HG03045 (cell line): ENCODE data around the gene PADI2.

Experiments used
- ATAC-seq: cut with Tn5 transposase; IDR thresholded peaks from one replicate; pipeline ENCODE4 v1.9.1; 2021; ENCODE audit warnings: mild to moderate bottlenecking, moderate library complexity; ENCODE audit not compliant: unreplicated experiment

Gene PADI2

DNA sequence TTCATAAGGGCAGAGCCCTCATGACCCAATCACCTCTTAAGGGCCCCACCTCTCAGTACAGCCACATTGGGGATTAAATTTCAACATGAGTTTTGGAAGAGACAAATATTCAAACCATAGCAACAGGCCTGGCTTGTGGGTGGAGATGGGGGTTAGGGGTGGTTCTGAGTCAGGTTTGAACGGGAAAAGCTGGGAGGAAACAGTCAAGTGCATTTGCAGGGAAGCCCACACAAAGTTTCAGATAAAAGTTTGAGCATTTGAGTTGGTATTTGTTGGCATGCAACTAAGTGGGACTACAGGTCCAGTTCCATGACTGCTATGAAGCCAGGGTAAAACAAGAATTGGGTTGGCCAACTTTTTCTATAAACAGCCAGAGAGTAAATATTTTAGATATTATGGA, 21.0 kb upstream of the PADI2 start:
- ATAC-seq = no peak

DNA sequence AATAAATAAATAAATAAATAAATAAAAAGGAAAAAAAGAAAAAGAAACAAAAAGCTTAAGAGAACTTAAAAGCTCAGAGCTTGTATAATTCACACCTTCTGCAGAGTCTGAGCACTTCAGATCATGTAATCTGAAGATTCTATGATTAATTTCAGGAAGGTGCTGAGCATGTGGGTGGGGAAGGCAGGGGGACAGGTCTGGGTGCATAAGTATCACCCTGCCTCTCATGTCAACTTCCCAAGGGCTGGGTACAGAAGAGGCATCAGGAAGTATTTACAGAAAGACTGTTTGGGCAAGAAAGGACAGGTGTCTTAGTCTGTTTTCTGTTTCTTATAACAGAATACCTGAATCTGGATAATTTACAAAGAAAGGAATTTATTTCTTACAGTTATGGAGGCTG, 20.4 kb upstream of the PADI2 start:
- no peak for ATAC-seq

DNA sequence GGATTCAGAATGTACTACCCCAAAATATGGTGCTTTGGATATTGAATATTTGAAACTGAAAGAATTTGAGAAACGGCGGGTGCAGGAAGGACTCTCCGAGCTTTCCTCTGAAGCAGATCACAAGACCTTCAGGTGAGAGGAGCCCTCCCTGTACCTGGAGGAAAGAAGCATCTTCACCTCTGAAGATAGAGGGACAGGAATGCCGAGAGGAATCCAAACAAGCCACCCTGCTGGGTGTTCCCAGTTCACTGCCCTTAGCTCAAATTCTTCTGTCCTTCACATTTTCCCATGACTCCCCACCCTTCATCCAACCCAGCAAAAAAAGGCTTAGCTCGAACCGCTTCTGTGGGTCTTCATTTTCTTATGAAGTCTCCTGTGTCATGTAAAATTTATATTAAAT, 18.2 kb upstream of the PADI2 start:
- ATAC-seq = no peak

DNA sequence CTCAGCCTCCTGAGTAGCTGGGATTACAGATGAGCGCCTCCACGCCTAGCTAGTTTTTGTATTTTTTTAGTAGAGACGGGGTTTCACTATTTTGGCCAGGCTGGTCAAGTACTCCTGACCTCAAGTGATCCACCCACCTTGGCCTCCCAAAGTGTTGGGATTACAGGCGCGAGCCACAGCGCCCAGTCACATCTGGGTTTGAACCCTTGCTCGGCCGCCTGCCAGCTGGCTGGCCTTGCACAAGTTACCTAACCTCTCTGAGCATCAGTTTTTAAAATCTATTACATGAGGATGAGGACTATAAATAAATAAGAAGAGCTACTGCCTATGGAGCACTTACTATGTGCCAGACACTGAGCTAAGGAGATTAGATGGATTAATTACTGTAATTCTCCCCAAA, 17.7 kb upstream of the PADI2 start:
- ATAC-seq = no peak

DNA sequence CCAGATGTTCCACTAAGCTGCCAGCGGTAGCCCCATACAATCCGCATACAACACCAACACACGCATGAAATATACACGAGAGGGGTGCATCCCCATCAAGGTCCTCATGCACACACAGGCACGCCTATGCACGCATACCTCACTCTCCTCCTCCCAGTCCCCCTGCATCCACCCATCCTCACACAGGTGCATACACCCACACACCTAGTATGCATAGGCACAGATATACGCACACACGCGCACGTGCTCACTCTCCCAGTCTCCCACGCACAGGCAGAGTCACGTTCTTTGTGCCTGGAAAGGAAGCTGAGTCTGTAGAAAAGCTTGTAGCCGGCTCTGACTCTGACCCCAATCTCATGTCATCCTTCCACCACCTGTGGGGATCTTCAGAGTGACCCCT, 16.9 kb upstream of the PADI2 start:
- ATAC-seq = no peak

DNA sequence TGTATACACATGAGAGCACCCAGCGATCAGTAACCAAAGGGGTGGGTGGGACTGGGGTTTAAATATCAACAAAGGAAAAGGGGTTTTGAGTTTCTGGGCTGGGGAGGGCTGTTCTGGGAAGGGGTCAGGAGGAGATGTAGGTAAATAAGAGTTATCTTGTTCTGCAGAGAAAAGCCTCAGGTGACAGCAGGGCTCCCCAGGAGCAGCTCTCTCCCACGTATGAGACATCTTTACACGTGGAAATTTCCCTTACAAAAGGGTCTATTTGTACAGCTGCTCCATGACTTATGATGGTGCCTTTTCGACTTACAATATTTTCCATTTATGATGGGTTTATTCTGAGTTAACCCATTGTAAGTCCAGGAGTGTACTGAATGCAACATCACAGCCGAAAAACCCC, 16.3 kb upstream of the PADI2 start:
- no peak for ATAC-seq

DNA sequence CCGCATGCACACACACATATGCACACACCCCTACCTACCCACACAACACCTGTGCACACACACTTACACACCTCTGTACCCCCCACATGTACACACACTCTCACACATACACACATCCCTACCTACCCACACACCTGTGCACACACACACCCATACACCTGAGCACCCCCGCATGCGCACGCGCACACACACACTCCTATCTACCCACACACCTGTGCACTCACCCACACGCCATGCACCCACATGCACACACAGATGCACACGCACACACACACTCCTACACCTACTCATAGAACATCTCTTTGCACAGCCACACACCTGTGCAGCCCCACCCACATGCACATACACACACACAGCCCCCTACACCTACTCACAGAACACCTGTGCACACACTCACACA, 15.5 kb upstream of the PADI2 start:
- no peak for ATAC-seq

DNA sequence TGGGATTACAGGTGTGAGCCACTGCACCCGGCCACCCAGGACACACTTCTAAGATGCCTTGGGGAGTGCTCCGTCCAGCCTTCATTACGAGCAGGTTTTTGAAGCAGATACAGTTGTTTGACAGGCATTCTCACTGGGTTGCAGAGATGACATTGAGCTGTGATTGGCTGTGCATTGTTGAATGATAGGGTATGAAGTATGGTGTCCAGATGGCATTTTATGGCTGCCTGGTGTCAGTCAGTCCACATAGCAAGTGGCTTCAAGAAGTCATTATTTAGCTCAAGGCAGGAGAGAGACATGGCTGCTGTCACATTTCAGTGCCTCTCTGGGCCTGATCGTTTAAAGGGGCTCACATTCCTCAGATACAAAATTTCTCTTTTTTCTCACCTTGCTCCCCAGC, 14.8 kb upstream of the PADI2 start:
- no peak for ATAC-seq

DNA sequence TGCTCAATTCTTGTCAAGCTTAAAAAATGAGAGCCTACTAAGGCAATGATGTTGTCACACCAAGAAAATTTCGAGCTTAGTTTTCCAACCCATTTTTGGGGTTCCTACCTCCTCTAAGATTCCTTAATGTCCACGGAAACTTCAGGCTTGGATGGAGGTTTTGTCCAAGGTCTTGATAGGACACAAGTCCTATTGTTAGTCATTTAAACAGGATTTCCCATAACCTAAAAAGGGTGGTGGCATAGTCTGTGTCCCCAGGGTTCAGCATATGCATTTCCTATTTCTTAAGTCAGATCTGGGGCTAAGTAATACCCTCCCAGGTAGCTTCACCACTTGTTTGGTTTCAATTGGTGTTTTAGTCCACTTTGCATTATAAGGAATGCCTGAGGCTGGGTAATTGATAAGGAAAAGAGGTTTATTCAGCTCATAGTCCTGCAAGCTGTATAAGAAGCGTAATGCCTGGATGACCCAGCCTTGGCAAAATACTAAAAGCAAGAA, 10.9 kb upstream of the PADI2 start:
- ATAC-seq = no peak

DNA sequence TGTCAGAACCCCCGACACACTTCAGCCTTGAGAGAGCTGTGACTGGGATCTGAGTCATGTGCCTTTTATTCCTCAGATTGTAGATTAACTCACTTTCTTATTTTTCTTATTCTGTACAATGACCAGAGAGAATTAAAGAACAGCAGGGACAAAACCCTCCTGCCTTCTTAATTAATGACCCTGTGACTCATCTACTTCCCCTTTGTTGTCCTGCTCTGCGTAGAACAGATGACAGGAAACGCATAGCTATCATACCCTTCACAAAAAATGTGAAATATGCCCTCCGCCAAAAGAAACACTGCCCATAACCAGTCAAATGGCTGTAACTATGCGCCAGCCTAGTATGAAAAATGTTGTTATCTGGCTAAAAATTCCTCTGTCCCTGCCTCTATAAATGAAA, 9.1 kb upstream of the PADI2 start:
- ATAC-seq = no peak

DNA sequence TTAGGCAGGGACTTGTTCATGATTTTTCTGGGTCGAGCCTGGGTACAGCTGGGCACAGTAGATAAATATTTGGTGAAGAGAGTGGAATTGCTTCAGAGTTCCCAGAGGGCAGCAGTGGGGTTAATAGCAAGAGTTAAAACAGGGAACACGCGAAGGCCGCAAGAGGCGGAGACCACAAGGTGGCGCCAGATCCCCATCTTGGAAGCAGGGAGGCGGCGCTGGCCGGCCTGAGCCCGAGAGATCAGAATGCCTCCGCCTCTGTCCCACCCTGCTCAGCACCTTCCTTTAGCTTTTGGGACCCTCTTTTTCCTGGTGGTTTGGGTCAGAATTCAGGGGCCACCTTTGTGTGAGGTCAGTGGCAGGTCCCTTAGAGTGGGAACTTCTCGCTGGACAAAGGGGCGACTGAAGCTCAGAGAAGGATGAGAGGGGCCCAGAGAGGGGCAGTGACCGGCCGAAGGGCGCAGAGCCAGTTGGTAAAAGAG, 6.5 kb upstream of the PADI2 start:
- ATAC-seq = no peak

DNA sequence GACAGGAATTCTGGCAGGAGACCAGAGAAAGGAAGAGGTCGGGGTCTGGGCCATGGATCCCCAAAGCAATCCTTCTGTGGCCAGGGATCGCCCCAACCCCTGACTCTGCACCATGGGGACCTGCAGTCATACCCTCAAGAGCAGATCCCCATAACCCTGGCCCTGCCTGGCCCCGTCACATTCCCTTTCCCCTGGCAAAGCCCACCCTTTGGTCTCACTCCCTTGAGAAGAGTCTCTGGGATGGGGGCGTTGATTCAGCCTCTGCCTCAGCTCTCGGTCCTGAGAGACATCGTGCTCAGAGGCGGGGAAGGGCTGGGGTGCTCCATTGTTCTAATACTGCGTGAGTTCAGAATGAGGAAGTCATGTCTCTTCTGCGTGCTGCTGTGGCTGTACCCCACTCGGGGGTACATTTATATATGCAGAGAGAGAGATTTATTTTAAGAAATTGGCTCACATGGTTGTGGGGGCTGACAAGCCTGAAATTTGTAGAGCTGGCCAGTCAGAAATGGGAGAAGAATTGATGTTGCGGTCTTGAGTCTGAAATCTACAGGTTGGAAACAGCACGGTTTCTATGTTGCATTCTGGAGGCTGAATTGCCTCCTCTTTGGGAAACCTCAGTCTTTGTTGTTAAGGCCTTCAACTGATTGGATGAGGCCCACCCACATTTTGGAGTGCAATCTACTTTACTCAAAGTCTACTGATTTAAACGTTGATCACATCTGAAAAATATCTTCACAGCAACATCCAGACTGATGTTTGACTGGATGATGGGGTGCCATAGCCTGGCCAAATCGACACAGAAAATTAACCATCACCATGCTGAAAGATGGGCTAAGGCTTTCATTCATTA, 4.2 kb upstream of the PADI2 start:
- no peak for ATAC-seq

DNA sequence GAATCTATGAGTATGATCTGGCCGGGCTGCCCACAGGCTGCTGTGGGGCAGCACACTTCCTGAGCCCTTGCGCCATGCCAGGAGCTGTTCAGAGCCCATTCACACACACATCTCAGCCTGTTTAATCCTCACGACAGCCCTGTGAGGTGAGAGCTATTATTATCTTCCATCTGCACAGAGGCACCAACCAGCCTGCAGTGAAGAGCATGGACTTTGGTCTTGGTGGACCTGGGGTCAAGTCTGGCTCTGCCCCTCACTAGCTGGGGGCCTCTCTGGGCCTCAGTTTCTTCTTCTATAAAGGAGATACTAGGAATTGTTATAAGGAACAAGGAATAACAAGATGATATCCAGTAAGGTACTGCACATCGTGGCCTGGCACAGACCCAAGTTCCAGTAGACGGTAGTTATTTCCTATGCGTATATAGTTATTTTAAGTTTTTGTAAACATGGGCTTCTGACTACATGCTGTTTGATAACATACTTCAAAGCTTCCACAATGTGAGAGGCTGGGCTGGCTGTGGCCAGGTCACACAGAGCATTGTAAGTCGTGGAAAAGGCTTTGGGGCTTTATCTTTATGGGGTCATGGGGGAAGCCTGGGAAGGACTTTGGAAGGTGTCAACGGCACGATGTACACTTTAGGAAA, 3.4 kb upstream of the PADI2 start:
- ATAC-seq = no peak

DNA sequence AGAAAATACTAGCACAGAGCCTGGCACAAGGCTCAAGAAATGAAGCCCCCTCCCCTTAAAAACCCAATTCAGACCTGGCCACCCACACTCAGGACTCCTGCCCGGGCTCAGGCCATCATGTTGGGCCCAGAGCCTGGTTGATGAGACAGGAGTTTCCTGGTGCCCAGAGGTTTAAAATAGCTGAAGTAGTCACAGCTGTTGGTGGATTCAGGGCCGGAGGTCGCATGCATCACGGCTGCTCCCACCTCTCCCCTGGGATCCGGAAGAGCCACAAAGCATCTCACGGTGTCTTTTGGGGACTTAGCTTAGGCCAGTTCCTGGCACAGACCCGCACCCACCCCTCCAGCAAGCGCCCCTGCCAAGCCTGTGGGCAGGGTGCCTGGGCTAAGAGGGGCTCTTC, 2.6 kb upstream of the PADI2 start:
- ATAC-seq = no peak

DNA sequence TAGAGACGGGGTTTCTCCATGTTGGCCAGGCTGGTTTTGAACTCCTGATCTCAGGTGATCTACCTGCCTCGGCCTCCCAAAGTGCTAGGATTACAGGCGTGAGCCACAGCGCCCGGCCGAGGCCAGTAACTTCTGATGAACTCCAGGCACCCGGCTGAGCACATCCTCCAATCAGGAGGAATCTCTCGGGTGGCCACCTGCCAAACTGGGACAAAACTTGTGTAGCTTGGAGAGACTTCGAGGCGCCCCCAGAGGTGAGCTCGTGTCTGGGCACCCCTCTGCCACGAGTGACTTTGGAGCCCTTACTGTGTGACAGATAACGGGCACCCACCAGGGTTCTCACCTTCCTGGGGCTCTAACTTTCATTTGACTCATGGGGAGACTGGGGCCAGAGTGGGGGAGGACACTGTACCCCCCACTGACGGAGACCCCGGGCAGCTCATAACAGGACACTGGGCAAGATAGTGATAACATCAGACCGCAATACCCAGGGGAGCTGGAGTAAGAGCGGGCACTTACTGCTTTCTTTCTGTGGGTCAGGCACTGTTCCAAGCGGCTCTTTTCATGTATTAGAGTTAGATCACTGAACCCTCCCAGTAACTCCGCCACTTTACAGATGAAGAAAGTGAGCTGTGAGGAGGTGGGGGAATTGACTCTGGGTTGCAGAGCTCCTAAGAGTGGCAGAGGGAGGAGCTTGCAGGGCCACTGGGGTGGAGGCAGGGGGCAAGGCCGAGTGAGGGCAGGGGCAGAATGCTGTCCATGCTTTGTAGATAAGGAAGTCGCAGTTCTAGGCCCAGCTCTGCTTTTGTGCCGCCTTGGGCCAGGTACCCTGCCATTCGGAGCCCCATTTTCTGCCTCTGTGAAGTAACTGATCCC, 1.9 kb upstream of the PADI2 start:
- no peak for ATAC-seq

DNA sequence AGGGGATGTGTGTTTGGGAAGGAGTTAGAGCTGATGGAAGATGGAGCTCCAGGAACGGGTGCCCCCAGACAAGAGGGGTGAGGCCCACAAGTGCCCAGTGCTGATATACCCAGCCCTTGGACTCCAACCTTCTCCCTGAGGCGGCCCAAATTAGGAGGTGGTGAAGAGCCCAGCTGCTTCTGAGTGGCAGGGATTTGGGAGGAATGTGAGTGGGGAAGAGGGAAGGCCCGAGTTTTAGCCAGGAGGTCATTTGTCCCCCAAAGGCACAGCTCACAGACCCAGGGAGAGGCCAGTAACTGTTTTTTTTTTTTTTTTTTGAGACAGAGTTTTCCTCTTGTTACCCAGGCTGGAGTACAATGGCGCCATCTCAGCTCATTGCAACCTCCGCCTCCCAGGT, 1.2 kb upstream of the PADI2 start:
- ATAC-seq = no peak

DNA sequence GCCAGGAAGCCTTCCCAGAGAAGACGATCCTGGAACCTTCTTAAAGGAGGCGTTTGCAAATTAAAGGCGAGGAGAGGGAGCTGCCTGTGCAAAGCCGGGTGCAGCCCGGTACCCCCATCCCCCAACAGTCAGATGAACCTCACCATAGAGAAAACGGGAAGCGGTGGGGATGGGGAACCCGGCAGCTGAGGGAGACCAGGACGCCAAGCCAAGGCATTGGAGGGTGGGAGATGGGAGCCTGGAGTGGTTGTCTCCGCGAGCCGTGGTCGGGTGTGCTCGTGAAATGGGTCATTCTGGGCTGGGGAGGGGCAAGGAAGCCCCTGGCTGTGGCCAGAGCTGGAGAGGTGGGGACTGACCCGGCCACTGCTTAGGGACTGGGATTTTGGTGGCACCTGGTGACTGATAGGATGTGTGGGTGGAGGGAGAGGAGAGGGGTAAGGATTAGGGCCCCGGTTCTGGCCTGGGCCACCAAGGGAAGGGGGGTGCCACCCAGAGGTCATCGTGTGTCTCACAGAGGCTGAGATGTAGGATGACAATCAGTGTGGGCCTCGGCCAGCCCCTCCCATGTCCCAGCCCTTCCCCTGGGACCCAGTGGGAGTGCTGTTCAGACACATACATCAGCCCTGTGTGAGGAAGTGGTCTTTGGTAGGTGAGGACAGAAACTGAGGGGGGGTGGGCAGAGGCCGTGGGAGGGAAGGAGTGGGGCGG, 676 bp upstream of the PADI2 start:
- ATAC-seq = no peak

DNA sequence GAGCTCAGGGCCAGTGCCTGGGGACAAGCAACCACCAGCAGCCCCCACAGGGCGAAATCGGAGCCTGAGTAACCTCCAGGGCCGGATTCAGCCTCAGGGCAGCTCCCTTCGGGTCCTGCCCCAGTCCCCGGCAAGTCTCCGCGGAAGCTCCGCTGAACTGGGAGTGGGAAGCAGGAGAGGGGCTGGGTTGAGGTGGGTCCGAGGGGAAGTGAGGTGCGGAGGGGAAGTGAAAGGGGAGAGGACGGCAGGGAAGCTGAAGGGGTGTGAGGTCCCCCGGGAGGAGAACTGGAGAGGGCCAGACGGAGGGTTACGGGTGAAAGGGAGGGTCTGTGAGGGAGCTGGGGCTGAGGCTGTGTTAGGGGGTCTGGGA, 560 bp downstream of the PADI2 start:
- no peak for ATAC-seq

DNA sequence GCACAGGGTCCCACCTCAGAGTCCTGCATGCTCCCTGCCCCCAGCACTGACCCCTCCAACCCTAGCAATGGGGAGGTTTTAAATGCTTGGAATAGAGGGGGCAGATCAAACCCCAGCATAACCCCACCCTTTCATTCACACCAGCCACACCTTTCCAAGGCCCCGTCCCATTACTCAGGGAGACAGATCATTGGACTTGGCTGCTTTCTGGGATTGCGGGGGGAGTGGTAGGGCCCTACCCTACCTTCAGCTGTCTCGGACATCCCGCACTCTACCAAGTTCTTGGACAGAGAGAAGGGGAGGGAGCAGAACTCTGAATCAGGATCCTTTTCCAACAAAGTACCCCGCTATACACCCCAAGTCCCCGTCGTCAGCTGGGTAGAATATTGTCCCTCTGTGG, 983 bp downstream of the PADI2 start:
- ATAC-seq = no peak

DNA sequence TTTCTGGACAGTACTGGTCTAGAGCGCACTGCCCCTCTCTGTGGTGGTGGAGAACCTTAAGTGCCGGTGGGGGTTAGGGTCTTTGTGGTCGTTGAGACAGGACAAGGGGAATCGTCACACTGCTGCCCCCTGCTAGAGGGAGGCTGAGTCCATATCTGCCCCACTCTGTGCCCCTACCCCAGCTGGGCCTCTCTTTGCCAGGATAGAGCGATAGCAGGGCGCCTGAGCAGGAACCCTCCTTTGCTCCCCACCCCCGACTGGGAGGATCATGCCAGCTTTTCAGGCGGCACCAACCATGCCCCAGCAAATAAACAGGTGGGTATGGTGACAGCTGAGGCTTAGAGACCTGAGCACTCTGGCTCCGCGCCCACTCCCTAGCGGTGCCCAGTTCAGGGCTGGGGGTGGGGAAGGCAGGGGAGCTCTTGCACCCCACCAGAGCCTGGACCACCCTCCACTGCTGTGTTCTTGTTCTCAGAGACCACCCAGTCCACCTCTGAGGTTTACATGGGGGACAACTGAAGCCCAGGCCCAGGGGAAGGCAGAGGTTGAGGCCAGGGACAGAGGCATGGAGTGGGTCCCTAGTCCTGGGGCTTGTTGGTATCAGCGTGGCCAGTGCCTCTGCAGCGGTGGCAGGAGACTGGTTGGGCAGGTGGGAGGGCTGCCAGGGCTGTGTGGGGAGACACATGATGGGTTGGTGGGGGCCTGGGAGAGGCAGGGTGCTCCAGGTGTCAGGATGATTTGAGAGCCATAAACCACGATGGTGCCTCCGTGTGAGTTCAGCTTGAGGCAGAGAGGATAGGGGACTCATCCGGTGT, 1.6 kb downstream of the PADI2 start:
- ATAC-seq = no peak
